ENCODE measurements around the gene CEP72. TPM values are rescaled to one million over a fixed set of nuclear protein-coding genes. Genes with fewer than 3 reads are reported as not detected.
A peak's percentile ranks its signal among the peaks of the same experiment; 100 is the strongest.
"Not testable (repeated sequence)": the region's sequence is repeated elsewhere in the genome, so short reads cannot be mapped to it uniquely, and the experiment has no call there.

Gene CEP72
- total RNA-seq, 1 donor from 2014 or later = 7.0 TPM

DNA sequence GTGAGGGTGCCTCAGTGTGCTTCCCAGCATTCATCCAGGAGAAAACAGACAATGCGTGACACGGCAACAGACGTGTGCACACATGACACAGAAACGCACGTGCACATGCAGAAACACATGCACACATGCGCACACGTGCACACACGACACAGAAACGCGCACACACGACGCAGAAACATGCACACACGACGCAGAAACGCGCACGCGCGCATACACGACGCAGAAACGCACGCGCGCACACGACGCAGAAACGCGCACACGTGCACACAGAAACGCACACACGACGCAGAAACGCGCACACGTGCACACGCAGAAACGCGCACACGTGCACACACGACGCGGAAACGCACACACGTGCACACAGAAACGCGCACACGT, 64.5 kb downstream of the CEP72 start:
- peaks cover 16% of the 10 kb centered on the region for H3K4me1 ChIP-seq (ENCODE audit: insufficient read depth, low read length)
- TF ChIP-seq, protein P1, sequence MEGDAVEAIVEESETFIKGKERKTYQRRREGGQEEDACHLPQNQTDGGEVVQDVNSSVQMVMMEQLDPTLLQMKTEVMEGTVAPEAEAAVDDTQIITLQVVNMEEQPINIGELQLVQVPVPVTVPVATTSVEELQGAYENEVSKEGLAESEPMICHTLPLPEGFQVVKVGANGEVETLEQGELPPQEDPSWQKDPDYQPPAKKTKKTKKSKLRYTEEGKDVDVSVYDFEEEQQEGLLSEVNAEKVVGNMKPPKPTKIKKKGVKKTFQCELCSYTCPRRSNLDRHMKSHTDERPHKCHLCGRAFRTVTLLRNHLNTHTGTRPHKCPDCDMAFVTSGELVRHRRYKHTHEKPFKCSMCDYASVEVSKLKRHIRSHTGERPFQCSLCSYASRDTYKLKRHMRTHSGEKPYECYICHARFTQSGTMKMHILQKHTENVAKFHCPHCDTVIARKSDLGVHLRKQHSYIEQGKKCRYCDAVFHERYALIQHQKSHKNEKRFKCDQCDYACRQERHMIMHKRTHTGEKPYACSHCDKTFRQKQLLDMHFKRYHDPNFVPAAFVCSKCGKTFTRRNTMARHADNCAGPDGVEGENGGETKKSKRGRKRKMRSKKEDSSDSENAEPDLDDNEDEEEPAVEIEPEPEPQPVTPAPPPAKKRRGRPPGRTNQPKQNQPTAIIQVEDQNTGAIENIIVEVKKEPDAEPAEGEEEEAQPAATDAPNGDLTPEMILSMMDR (IDR thresholded peaks at IDR 0.05; ENCODE audit: insufficient read depth, low read depth, low read length) = no peak
- TF ChIP-seq EZH2 (IDR thresholded peaks at IDR 0.05; ENCODE audit: insufficient read depth, low read length) = no peak

DNA sequence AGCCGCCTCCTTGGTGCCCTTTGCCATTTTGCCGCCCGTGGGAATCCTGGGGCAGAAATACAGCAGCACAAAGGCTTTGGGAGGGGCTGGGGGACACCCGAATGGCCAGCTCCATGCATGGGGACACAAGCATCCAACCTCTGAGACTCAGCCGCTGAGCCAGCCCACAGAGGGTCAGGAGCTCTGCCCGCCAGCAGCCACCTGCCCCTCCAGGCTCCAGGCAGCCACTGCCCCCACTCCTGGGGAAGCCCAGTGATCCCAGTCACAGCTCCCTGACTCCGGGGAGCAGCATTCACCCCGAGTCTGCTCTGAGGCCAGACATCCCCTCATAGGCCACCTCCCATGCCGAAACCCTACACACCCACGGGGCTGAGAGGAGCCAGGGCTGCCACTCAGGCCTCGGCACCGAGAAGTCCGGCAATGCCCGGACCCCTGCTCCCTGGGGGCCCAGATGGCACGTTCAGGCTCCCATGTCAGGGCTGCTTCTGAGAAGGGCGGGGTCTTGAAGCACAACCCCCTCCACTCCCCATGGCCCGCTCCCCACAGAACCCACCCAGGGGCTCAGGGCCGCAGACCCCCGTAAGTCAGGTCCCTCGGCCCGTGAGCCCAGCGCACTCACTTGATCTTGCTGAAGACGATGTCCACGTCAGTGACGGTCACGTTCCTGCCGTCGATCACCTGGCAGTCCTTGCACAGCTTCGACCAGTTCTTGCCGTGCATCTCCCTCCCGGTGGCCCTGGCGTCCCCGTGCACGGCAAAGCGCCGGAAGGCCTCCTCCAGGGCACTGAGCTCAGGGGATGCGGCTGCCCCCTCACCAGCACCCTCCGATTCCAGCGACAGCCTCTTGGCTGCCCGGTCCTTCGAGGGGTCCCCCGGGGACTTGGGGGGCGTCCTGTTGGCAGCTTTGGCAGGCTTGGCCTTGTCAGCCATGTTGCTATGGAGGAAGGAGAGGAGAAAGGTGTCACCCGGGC, 65.3 kb downstream of the CEP72 start:
- H3K36me3 Mint-ChIP-seq (ENCODE audit: low read depth, unreplicated experiment) = no peaks in the 10 kb centered on the region
- H3K9me3 Mint-ChIP-seq (ENCODE audit: unreplicated experiment) = no peaks in the 10 kb centered on the region
- no peak for DNase-seq (ENCODE audit: low read depth)
- Histone ChIP-seq H3K4me2 (ENCODE audit: low read length) (no peak overlapping the region), H2AFZ (ENCODE audit: low read depth, low read length) (no peak overlapping the region), H3K79me2 (ENCODE audit: insufficient read depth, low read length) (no peaks in the 10 kb centered on the region), H3K4me1 (ENCODE audit: insufficient read depth, low read length) (peaks cover 8% of the 10 kb centered on the region), H3K36me3 (ENCODE audit: insufficient read depth, low read length) (no peaks in the 10 kb centered on the region), H3K27ac (ENCODE audit: low read depth, low read length) (no peak overlapping the region), H4K20me1 (ENCODE audit: insufficient read depth, low read length) (no peaks in the 10 kb centered on the region), H3K27me3 (ENCODE audit: insufficient read depth, low read length) (peaks cover 12% of the 10 kb centered on the region), H3K9me3 (ENCODE audit: insufficient read depth, low read depth, low read length) (no peaks in the 10 kb centered on the region), H3K4me3 (ENCODE audit: insufficient read depth, low read depth, low read length) (no peak overlapping the region), H3K9ac (ENCODE audit: low read length) (no peak overlapping the region)
- no peak overlapping the region for H3K4me3 Mint-ChIP-seq (ENCODE audit: unreplicated experiment)
- TF ChIP-seq EZH2 (IDR thresholded peaks at IDR 0.05; ENCODE audit: insufficient read depth, low read length) = no peak
- TF ChIP-seq, protein P1 (IDR thresholded peaks at IDR 0.05; ENCODE audit: insufficient read depth, low read depth, low read length) = no peak
- FAIRE-seq = no peak
- H3K27ac Mint-ChIP-seq (ENCODE audit: unreplicated experiment) = no peak overlapping the region
- peaks cover 12% of the 10 kb centered on the region for H3K27me3 Mint-ChIP-seq (ENCODE audit: low read depth, unreplicated experiment)
- peaks cover 2% of the 10 kb centered on the region for H3K4me1 Mint-ChIP-seq (ENCODE audit: low read depth, unreplicated experiment)

More for the DNA sequence above, 64.5 kb downstream of the CEP72 start:
- H3K4me2 ChIP-seq (ENCODE audit: low read length) = no peak overlapping the region
- no peaks in the 10 kb centered on the region for H3K36me3 ChIP-seq (ENCODE audit: insufficient read depth, low read length)
- no peak for FAIRE-seq
- H3K9ac ChIP-seq (ENCODE audit: low read length) = no peak overlapping the region
- peak overlapping the region; percentile 20 for H3K27ac Mint-ChIP-seq (ENCODE audit: unreplicated experiment)
- no peaks in the 10 kb centered on the region for H3K9me3 Mint-ChIP-seq (ENCODE audit: unreplicated experiment)
- no peak for DNase-seq (ENCODE audit: low read depth)
- no peaks in the 10 kb centered on the region for H3K9me3 ChIP-seq (ENCODE audit: insufficient read depth, low read depth, low read length)
- no peaks in the 10 kb centered on the region for H3K79me2 ChIP-seq (ENCODE audit: insufficient read depth, low read length)
- no peak overlapping the region for H2AFZ ChIP-seq (ENCODE audit: low read depth, low read length)
- H3K27me3 Mint-ChIP-seq (ENCODE audit: low read depth, unreplicated experiment) = peaks cover 12% of the 10 kb centered on the region
- H3K27ac ChIP-seq (ENCODE audit: low read depth, low read length) = no peak overlapping the region
- no peak overlapping the region for H3K4me3 ChIP-seq (ENCODE audit: insufficient read depth, low read depth, low read length)
- H3K4me1 Mint-ChIP-seq (ENCODE audit: low read depth, unreplicated experiment) = peaks cover 2% of the 10 kb centered on the region
- H4K20me1 ChIP-seq (ENCODE audit: insufficient read depth, low read length) = no peaks in the 10 kb centered on the region
- H3K4me3 Mint-ChIP-seq (ENCODE audit: unreplicated experiment) = no peak overlapping the region
- peaks cover 16% of the 10 kb centered on the region for H3K27me3 ChIP-seq (ENCODE audit: insufficient read depth, low read length)
- H3K36me3 Mint-ChIP-seq (ENCODE audit: low read depth, unreplicated experiment) = no peaks in the 10 kb centered on the region

DNA sequence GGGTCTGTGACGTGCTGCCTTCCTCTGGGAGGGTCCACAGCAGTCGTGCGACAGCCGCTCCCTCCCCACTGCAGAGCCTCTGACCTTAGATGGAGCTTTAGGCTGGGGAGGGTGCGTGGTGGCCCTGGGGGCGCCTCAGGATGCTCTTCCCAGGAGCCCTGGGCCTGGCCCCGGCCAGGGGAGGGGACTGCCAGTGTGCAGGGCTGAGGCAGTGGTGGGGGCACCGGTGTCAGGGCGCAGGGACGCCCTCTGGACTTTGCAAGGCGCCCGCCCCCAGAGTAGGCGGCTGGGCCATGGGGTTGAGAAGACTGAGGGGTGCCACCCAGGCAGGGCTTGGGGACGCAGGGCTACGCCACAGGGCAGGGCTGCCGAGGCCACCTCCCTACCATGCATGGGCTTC, 66.4 kb downstream of the CEP72 start:
- not testable (repeated sequence) for DNase-seq (ENCODE audit: low read depth); H3K36me3 ChIP-seq (ENCODE audit: insufficient read depth, low read length); H3K4me1 Mint-ChIP-seq (ENCODE audit: low read depth, unreplicated experiment); H2AFZ ChIP-seq (ENCODE audit: low read depth, low read length); H3K4me3 Mint-ChIP-seq (ENCODE audit: unreplicated experiment); H3K9me3 ChIP-seq (ENCODE audit: insufficient read depth, low read depth, low read length); H3K27ac ChIP-seq (ENCODE audit: low read depth, low read length); H3K4me3 ChIP-seq (ENCODE audit: insufficient read depth, low read depth, low read length); H3K4me2 ChIP-seq (ENCODE audit: low read length); H4K20me1 ChIP-seq (ENCODE audit: insufficient read depth, low read length); H3K9ac ChIP-seq (ENCODE audit: low read length); H3K27me3 ChIP-seq (ENCODE audit: insufficient read depth, low read length); FAIRE-seq; H3K27ac Mint-ChIP-seq (ENCODE audit: unreplicated experiment); H3K79me2 ChIP-seq (ENCODE audit: insufficient read depth, low read length); H3K4me1 ChIP-seq (ENCODE audit: insufficient read depth, low read length); H3K36me3 Mint-ChIP-seq (ENCODE audit: low read depth, unreplicated experiment); H3K27me3 Mint-ChIP-seq (ENCODE audit: low read depth, unreplicated experiment); H3K9me3 Mint-ChIP-seq (ENCODE audit: unreplicated experiment)

DNA sequence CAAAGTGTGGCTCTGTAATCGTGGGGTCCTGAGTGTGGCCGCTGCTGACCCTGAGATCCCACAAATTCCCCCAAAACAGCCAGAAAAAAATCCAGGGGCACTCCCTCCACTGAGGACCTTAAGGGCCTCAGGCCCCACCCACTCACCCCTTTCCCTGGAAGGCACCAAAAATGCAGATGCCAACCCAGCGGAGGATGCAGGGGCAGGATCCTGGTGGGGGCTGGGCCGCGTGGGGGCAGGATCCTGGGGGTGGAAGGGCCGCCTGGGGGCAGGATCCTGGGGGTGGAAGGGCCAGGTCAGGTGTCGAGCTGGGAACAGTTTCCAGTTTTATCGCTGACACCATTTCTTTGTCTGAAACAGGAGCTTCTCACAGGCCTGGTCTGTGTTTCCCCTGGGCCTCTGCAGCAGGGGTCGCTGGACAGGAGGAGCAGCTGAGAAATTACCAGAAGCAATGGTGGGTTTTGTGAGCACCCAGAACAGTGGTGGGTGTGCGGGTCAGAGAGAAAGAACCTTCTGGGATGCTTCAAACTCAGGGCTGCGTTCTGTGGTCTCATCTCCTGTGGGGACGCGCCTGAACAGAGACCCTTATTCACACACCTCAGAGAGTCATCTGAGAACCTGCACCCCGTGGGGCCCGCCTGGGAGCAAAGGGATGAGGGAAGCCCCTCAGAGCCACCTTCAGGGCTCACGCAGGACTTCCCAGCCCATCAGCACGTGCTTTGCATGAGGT, 67.2 kb downstream of the CEP72 start:
- not testable (repeated sequence) for H3K4me2 ChIP-seq (ENCODE audit: low read length); H4K20me1 ChIP-seq (ENCODE audit: insufficient read depth, low read length); H3K27ac ChIP-seq (ENCODE audit: low read depth, low read length); H3K4me1 ChIP-seq (ENCODE audit: insufficient read depth, low read length); FAIRE-seq; H3K9ac ChIP-seq (ENCODE audit: low read length); H3K27ac Mint-ChIP-seq (ENCODE audit: unreplicated experiment); DNase-seq (ENCODE audit: low read depth); H2AFZ ChIP-seq (ENCODE audit: low read depth, low read length); H3K27me3 ChIP-seq (ENCODE audit: insufficient read depth, low read length); H3K4me1 Mint-ChIP-seq (ENCODE audit: low read depth, unreplicated experiment); H3K4me3 Mint-ChIP-seq (ENCODE audit: unreplicated experiment); H3K4me3 ChIP-seq (ENCODE audit: insufficient read depth, low read depth, low read length); H3K27me3 Mint-ChIP-seq (ENCODE audit: low read depth, unreplicated experiment); H3K36me3 ChIP-seq (ENCODE audit: insufficient read depth, low read length); H3K9me3 Mint-ChIP-seq (ENCODE audit: unreplicated experiment); H3K9me3 ChIP-seq (ENCODE audit: insufficient read depth, low read depth, low read length); H3K36me3 Mint-ChIP-seq (ENCODE audit: low read depth, unreplicated experiment); H3K79me2 ChIP-seq (ENCODE audit: insufficient read depth, low read length)

All from astrocyte (in vitro differentiated cells and primary cell).